ENCODE measurements around the gene CA5A. TPM values are rescaled to one million over a fixed set of nuclear protein-coding genes. Genes with fewer than 3 reads are reported as not detected.

Gene CA5A
- total and polyA plus RNA-seq, 2 of the 13 experiments (the other 11 are each of a cell fraction or from before 2014, with no cell fraction given), result 66.8 to 106 TPM

DNA sequence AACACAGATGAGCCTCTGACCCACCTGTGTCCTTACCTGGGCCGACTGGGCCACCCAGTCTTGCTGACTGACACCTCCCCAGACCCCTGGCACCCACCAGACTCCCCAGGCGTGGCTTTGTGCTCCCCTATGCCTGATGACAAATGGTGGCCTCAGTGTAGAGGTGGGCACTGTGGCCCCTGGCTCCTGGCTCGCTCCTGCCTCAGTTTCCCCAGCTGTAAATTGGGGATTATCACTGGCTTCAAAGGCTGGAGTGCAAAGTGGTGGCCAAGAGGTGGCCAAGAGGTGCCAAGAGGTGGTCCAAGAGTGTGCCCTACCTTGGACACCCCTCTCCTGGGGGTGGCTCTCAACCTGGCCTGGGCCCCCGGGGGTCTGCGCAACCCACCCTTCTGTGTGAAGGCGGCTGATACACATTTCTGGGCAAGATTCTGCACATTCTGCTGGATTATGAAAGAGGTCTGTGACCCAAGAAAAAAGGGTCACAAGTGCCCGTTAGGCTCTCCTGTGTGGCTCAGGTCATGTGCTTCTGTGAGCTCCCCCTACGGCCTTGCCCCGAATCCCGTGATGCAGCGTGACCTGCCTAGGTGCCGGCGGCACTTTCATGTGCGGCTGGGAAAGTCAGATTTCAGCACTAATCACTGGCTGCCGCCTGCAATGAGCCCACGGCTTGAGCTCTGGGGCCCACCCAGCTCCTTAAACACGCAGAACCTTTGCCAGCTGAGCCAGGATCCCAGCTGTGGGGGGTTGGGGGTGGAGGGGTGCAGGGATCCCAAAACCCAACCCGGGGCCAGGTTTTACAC is 74.8 kb downstream of the CA5A start (continued):
- TF ChIP-seq MEIS2 (CRISPR knock-in tag; IDR thresholded peaks at IDR 0.05) (peak; percentile 35; the same call in 1 of the 2 replicates), HDAC2 (CRISPR knock-in tag; IDR thresholded peaks at IDR 0.05) (peak; percentile 88; the same call in 1 of the 2 replicates), ETV6 (CRISPR knock-in tag; conservative IDR thresholded peaks at IDR 0.05) (0 out of 2 replicates have a peak, but pooled peaks have one; percentile 49), TBX2 (CRISPR knock-in tag; IDR thresholded peaks at IDR 0.05; ENCODE audit: borderline replicate concordance) (peak; percentile 99), ZFX (CRISPR knock-in tag; IDR thresholded peaks at IDR 0.05; ENCODE audit: low read depth) (peak; percentile 34; the same call in 1 of the 2 replicates), KDM2A (CRISPR knock-in tag; IDR thresholded peaks at IDR 0.05; ENCODE audit: borderline replicate concordance, low read depth) (peak; percentile 87), DNMT1 (CRISPR knock-in tag; IDR thresholded peaks at IDR 0.05) (0 out of 2 replicates have a peak, but pooled peaks have one; percentile 39), MZF1 (CRISPR knock-in tag; IDR thresholded peaks at IDR 0.05; ENCODE audit: borderline replicate concordance) (0 out of 2 replicates have a peak, but pooled peaks have one; percentile 16), MIER3 (CRISPR knock-in tag; IDR thresholded peaks at IDR 0.05; ENCODE audit: borderline replicate concordance) (0 out of 2 replicates have a peak, but pooled peaks have one; percentile 49), MED8 (CRISPR knock-in tag; IDR thresholded peaks at IDR 0.05; ENCODE audit: insufficient replicate concordance) (peak; percentile 68), HMG20B (CRISPR knock-in tag; conservative IDR thresholded peaks at IDR 0.05) (peak; percentile 95), BHLHE40 (IDR thresholded peaks at IDR 0.05; ENCODE audit: low read length) (peak; percentile 98), THAP11 (CRISPR knock-in tag; IDR thresholded peaks at IDR 0.05) (0 out of 2 replicates have a peak, but pooled peaks have one; percentile 58), KMT2A (CRISPR knock-in tag; IDR thresholded peaks at IDR 0.05) (0 out of 2 replicates have a peak, but pooled peaks have one; percentile 23), NRL (CRISPR knock-in tag; IDR thresholded peaks at IDR 0.05; ENCODE audit: borderline replicate concordance) (0 out of 2 replicates have a peak, but pooled peaks have one; percentile 32), HMG20A (CRISPR knock-in tag; IDR thresholded peaks at IDR 0.05; ENCODE audit: borderline replicate concordance) (peak; percentile 83)
- TF ChIP-seq, protein P1, sequence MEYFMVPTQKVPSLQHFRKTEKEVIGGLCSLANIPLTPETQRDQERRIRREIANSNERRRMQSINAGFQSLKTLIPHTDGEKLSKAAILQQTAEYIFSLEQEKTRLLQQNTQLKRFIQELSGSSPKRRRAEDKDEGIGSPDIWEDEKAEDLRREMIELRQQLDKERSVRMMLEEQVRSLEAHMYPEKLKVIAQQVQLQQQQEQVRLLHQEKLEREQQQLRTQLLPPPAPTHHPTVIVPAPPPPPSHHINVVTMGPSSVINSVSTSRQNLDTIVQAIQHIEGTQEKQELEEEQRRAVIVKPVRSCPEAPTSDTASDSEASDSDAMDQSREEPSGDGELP (IDR thresholded peaks at IDR 0.05; ENCODE audit: borderline replicate concordance, low read depth), result peak; percentile 75; the same call in 1 of the 2 replicates
- TF ChIP-seq, protein P2, sequence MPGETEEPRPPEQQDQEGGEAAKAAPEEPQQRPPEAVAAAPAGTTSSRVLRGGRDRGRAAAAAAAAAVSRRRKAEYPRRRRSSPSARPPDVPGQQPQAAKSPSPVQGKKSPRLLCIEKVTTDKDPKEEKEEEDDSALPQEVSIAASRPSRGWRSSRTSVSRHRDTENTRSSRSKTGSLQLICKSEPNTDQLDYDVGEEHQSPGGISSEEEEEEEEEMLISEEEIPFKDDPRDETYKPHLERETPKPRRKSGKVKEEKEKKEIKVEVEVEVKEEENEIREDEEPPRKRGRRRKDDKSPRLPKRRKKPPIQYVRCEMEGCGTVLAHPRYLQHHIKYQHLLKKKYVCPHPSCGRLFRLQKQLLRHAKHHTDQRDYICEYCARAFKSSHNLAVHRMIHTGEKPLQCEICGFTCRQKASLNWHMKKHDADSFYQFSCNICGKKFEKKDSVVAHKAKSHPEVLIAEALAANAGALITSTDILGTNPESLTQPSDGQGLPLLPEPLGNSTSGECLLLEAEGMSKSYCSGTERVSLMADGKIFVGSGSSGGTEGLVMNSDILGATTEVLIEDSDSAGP (CRISPR knock-in tag; IDR thresholded peaks at IDR 0.05; ENCODE audit: borderline replicate concordance), result peak; percentile 55; the same call in 1 of the 2 replicates
- TF ChIP-seq, protein P3, sequence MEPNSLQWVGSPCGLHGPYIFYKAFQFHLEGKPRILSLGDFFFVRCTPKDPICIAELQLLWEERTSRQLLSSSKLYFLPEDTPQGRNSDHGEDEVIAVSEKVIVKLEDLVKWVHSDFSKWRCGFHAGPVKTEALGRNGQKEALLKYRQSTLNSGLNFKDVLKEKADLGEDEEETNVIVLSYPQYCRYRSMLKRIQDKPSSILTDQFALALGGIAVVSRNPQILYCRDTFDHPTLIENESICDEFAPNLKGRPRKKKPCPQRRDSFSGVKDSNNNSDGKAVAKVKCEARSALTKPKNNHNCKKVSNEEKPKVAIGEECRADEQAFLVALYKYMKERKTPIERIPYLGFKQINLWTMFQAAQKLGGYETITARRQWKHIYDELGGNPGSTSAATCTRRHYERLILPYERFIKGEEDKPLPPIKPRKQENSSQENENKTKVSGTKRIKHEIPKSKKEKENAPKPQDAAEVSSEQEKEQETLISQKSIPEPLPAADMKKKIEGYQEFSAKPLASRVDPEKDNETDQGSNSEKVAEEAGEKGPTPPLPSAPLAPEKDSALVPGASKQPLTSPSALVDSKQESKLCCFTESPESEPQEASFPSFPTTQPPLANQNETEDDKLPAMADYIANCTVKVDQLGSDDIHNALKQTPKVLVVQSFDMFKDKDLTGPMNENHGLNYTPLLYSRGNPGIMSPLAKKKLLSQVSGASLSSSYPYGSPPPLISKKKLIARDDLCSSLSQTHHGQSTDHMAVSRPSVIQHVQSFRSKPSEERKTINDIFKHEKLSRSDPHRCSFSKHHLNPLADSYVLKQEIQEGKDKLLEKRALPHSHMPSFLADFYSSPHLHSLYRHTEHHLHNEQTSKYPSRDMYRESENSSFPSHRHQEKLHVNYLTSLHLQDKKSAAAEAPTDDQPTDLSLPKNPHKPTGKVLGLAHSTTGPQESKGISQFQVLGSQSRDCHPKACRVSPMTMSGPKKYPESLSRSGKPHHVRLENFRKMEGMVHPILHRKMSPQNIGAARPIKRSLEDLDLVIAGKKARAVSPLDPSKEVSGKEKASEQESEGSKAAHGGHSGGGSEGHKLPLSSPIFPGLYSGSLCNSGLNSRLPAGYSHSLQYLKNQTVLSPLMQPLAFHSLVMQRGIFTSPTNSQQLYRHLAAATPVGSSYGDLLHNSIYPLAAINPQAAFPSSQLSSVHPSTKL (CRISPR knock-in tag; IDR thresholded peaks at IDR 0.05), result peak; percentile 92
- TF ChIP-seq, protein P4, sequence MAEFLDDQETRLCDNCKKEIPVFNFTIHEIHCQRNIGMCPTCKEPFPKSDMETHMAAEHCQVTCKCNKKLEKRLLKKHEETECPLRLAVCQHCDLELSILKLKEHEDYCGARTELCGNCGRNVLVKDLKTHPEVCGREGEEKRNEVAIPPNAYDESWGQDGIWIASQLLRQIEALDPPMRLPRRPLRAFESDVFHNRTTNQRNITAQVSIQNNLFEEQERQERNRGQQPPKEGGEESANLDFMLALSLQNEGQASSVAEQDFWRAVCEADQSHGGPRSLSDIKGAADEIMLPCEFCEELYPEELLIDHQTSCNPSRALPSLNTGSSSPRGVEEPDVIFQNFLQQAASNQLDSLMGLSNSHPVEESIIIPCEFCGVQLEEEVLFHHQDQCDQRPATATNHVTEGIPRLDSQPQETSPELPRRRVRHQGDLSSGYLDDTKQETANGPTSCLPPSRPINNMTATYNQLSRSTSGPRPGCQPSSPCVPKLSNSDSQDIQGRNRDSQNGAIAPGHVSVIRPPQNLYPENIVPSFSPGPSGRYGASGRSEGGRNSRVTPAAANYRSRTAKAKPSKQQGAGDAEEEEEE (CRISPR knock-in tag; IDR thresholded peaks at IDR 0.05; ENCODE audit: borderline replicate concordance), result 0 out of 2 replicates have a peak, but pooled peaks have one; percentile 47
